CD4-positive, alpha-beta T cell treated with Interleukin-4 for 1 hour (primary cell): Measurements from ENCODE around the gene PCDHGA5.
"Not testable (repeated sequence)": the region's sequence is repeated elsewhere in the genome, so short reads cannot be mapped to it uniquely, and the experiment has no call there.

Experiments
- DNase-seq, 2 donors: peaks; one replicate each; pipeline ENCODE4 v3.0.0-alpha.2; 2020 to 2022

PCDHGA5 gene

DNA sequence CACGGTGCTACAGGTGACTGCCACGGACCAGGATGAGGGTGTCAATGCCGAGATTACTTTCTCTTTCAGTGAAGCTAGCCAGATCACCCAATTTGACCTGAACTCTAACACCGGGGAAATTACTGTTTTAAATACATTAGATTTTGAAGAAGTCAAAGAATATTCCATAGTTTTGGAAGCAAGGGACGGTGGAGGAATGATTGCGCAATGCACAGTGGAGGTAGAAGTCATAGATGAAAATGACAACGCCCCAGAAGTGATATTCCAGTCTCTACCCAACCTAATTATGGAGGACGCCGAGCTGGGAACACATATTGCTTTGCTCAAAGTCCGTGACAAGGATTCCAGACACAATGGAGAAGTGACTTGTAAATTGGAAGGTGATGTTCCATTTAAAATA lies 24.7 kb downstream of the PCDHGA5 start:
- DNase-seq: no peak

DNA sequence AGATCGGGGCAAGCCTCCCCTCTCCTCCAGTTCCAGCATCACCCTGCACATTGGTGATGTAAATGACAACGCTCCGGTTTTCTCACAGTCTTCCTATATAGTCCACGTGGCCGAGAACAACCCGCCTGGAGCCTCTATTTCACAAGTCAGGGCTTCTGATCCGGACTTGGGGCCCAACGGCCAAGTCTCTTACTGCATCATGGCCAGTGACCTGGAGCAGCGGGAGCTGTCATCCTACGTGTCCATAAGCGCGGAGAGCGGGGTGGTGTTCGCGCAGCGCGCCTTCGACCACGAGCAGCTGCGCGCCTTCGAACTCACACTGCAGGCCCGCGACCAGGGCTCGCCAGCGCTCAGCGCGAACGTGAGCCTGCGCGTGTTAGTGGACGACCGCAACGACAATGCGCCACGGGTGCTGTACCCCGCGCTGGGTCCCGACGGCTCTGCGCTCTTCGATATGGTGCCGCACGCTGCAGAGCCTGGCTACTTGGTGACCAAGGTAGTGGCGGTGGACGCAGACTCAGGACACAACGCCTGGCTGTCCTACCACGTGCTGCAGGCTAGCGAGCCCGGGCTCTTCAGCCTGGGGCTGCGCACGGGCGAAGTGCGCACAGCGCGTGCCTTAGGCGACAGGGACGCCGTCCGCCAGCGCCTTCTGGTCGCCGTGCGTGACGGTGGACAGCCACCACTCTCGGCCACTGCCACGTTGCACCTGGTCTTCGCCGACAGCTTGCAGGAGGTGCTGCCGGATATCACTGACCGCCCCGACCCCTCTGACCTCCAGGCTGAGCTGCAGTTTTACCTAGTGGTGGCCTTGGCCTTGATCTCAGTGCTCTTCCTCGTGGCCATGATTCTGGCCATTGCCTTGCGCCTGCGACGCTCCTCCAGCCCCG lies 25.4 kb downstream of the PCDHGA5 start:
- no peak for DNase-seq

DNA sequence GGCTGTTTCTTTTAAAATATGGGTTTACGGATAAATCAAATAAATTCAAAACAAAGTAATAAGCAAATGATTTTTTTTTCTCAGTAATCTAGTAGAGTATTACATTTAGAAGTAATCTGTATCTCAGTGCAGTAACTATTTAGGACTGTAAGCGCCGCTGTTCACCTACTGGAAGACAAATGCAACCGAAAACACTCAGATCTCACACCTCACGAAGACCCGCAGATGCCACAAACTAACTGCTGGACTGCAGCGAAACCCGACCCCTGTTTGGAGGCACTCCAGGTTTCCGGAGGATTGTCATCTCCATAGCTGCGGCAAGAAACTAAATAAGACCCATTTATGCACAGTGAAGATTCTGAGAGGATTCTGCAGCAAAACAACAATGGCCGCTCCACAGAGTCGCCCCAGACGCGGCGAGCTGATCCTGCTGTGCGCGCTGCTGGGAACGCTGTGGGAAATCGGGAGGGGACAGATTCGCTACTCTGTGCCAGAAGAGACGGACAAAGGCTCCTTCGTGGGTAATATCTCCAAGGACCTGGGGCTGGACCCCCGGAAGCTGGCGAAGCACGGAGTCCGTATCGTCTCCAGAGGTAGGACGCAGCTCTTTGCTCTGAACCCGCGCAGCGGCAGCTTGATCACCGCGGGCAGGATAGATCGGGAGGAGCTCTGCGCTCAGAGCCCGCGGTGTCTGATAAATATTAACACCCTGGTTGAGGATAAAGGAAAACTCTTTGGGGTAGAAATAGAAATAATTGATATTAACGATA lies 28.7 kb downstream of the PCDHGA5 start, which contains the start of gene PCDHGA8:
Gene PCDHGA8, plus strand, starts transcription at position 205 of the 770 bp plus-strand sequence. Its CDS starts 181 bp downstream, at position 386.
- no peak for DNase-seq

DNA sequence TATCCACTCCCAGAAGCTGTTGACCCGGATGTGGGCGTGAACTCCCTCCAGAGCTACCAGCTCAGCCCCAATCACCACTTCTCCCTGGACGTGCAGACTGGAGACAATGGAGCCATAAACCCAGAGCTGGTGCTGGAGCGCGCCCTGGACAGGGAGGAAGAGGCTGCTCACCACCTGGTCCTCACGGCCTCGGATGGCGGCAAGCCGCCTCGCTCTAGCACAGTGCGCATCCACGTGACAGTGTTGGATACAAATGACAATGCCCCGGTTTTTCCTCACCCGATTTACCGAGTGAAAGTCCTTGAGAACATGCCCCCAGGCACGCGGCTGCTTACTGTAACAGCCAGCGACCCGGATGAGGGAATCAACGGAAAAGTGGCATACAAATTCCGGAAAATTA lies 29.3 kb downstream of the PCDHGA5 start:
- no peak for DNase-seq

DNA sequence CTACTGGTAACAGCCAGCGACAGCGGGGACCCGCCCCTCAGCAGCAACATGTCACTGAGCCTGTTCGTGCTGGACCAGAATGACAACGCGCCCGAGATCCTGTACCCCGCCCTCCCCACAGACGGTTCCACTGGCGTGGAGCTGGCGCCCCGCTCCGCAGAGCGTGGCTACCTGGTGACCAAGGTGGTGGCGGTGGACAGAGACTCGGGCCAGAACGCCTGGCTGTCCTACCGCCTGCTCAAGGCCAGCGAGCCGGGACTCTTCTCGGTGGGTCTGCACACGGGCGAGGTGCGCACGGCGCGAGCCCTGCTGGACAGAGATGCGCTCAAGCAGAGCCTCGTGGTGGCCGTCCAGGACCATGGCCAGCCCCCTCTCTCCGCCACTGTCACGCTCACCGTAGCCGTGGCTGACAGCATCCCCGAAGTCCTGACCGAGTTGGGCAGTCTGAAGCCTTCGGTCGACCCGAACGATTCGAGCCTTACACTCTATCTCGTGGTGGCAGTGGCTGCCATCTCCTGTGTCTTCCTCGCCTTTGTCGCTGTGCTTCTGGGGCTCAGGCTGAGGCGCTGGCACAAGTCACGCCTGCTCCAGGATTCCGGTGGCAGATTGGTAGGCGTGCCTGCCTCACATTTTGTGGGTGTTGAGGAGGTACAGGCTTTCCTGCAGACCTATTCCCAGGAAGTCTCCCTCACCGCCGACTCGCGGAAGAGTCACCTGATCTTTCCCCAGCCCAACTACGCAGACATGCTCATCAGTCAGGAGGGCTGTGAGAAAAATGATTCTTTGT lies 30.6 kb downstream of the PCDHGA5 start:
- not testable (repeated sequence) for DNase-seq

DNA sequence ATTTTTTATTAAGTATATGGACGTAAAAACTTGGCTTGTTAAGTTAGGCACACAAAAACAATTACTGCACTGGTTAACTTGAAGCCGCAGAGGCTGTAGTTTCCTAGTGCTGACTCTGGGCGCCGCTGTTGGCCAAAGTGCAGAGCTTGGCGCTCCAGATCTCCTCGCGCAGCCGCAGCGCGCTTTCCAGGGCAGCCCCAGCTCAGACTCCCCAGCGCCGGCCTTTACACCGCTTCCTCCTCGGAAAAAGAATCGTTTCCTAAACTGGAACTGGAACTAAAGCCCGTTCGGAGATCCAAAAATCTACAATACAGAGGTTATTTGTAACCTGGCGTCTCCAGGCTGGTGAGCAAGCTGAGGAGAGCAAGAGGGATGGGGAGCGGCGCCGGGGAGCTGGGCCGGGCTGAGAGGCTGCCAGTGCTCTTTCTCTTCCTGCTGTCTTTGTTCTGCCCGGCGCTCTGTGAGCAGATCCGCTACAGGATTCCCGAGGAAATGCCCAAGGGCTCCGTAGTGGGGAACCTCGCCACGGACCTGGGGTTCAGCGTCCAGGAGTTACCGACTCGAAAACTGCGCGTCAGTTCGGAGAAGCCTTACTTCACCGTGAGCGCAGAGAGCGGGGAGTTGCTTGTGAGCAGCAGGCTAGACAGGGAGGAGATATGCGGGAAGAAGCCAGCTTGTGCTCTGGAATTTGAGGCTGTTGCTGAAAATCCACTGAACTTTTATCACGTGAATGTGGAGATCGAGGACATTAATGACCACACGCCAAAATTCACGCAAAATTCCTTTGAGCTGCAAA lies 34.0 kb downstream of the PCDHGA5 start, which contains the start of gene PCDHGB5:
Gene PCDHGB5, plus strand, starts transcription at position 192 of the 796 bp plus-strand sequence. Its CDS starts 181 bp downstream, at position 373.
- DNase-seq: peak; percentile 39 to 41

DNA sequence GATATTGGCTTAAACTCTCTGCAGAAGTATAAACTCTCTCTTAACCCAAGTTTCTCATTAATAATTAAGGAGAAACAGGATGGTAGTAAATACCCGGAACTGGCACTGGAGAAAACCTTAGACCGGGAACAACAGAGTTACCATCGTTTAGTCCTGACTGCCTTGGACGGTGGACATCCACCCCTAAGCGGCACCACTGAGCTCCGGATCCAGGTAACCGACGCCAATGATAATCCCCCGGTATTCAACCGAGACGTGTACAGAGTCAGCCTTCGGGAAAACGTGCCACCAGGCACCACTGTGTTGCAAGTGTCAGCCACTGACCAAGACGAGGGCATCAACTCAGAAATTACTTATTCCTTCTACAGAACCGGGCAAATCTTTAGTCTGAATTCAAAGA lies 34.6 kb downstream of the PCDHGA5 start:
- DNase-seq: no peak

DNA sequence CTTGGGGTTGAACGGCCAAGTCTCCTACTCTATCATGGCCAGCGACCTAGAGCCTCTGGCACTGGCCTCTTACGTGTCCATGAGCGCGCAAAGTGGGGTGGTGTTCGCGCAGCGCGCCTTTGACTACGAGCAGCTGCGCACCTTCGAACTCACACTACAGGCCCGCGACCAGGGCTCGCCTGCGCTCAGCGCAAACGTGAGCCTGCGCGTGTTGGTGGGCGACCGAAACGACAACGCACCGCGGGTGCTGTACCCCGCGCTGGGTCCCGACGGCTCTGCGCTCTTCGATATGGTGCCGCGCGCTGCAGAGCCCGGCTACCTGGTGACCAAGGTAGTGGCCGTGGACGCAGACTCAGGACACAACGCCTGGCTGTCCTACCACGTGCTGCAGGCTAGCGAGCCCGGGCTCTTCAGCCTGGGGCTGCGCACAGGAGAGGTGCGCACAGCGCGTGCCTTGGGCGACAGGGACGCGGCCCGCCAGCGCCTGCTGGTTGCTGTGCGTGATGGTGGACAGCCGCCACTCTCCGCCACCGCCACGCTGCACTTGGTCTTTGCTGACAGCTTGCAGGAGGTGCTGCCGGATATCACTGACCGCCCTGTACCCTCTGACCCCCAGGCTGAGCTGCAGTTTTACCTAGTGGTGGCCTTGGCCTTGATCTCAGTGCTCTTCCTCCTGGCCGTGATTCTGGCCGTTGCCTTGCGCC lies 35.7 kb downstream of the PCDHGA5 start:
- DNase-seq: no peak

DNA sequence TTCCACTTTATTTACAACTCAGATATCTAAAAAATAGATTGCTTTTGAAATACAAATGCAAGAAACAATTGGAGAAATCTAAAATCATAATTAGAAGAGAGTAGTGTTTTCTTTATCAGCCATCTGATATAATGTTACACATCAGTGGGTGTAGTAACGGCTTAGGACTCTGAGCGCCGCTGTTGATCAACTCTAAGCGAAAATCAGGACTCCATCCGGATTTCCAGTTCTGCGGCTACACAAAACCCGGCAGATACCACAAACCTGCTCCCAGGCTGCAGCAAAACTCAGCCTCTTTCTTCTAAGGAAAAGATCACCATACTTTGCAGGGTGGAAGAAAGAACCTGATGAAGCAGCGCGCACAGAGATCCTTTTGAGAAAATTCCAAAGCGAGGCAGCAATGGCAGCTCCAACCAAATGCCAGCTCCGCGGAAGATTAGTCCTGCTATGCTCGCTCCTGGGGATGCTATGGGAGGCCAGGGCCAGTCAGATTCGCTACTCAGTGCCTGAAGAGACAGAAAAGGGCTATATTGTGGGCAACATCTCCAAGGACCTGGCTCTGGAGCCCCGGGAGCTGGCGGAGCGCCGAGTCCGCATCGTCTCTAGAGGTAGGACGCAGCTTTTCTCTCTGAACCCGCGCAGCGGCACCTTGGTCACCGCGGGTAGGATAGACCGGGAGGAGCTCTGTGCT lies 38.7 kb downstream of the PCDHGA5 start, which contains the start of gene PCDHGA9:
Gene PCDHGA9, plus strand, starts transcription at position 226 of the 691 bp plus-strand sequence. Its CDS starts 175 bp downstream, at position 401.
- DNase-seq: peak in 1 of 2 donors; percentile 19

DNA sequence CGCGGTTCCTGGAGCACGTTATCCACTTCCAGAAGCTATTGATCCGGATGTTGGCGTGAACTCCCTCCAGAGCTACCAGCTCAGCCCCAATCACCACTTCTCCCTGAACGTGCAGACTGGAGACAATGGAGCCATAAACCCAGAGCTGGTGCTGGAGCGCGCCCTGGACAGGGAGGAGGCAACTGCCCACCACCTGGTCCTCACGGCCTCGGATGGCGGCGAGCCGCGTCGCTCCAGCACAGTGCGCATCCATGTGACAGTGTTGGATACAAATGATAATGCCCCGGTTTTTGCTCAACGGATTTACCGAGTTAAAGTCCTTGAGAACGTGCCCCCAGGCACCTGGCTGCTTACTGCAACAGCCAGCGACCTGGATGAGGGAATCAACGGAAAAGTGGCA lies 39.4 kb downstream of the PCDHGA5 start:
- DNase-seq: no peak

DNA sequence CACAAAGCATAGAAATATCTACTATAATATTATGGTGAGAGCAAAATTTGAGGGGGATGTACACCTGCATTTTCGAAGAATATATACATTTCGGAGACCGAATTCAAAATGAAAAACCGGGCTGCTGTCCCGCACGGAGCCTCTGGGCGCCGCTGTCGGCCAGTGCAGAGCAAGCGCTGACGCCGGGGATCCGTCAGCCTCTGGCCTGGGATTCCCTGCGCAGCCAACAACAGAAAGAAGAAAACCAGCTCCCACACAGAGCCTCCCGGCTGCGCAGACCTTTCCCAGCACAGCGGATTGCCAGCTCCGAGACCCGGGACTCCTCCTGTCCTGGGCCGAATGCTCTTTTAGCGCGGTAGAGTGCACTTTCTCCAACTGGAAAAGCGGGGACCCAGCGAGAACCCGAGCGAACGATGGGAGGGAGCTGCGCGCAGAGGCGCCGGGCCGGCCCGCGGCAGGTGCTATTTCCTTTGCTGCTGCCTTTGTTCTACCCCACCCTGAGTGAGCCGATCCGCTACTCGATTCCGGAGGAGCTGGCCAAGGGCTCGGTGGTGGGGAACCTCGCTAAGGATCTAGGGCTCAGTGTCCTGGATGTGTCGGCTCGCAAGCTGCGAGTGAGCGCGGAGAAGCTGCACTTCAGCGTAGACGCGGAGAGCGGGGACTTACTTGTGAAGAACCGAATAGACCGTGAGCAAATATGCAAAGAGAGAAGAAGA lies 44.0 kb downstream of the PCDHGA5 start, which contains the start of gene PCDHGB6:
Gene PCDHGB6, plus strand, starts transcription at position 232 of the 716 bp plus-strand sequence. Its CDS starts 182 bp downstream, at position 414.
- DNase-seq: peak; percentile 27 to 44

DNA sequence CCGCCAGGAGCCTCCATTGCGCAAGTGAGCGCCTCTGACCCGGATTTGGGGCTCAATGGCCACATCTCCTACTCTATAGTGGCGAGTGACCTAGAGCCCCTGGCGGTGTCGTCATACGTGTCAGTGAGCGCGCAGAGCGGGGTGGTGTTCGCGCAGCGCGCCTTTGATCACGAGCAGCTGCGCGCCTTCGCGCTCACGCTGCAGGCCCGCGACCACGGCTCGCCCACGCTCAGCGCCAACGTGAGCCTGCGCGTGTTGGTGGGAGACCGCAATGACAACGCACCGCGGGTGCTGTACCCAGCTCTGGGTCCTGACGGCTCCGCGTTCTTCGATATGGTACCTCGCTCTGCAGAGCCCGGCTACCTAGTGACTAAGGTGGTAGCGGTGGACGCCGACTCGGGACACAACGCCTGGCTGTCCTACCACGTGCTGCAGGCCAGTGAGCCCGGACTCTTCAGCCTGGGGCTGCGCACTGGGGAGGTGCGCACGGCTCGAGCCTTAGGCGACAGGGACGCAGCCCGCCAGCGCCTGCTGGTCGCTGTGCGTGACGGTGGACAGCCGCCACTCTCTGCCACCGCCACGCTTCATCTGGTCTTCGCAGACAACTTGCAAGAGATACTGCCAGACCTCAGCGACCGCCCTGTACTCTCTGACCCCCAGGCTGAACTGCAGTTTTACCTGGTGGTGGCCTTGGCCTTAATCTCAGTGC lies 45.8 kb downstream of the PCDHGA5 start:
- DNase-seq: no peak

DNA sequence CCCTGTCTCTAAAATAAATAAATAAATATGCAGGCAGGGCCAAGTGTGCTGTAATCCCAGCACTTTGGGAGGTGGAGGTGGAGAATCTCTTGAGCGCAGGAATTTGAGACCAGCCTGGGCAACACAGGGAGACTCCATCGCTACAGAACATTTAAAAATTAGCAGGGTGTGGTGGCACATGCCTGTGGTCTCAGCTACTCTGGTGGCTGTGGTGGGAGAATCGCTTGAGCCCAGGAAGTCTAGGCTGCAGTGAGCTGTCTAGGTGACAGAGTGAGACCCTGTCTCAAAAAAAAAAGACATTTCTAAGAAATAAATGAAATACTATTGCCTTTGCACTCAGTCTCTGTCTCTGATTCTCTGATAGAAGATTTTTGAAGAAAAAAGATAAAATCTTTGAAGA lies 47.6 kb downstream of the PCDHGA5 start:
- no peak for DNase-seq

DNA sequence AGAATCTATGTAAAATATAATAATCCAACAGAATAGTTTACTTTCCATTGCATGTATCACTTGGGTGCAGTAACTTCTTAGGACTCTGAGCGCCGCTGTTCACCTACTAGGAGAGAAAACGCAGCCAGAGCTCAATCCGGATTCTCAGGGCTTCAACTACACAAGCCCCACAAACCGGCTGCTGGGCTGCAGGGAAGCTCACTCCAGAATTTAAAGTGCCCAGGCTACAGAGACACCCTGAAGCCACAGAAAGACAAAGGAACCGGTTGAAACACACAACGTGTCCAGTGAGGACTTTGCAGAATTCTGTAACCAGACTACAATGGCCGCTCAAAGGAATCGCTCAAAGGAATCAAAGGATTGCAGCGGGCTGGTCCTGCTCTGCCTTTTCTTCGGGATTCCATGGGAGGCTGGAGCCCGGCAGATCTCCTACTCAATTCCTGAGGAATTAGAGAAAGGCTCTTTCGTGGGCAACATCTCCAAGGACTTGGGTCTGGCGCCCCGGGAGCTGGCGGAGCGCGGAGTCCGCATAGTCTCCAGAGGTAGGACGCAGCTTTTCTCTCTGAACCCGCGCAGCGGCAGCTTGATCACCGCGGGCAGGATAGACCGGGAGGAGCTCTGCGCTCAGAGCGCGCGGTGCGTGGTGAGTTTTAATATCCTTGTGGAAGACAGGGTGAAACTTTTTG lies 49.0 kb downstream of the PCDHGA5 start, which contains the start of gene PCDHGA10:
Gene PCDHGA10, plus strand, starts transcription at position 134 of the 686 bp plus-strand sequence. Its CDS starts 189 bp downstream, at position 323.
- peak; percentile 60 to 65 for DNase-seq

DNA sequence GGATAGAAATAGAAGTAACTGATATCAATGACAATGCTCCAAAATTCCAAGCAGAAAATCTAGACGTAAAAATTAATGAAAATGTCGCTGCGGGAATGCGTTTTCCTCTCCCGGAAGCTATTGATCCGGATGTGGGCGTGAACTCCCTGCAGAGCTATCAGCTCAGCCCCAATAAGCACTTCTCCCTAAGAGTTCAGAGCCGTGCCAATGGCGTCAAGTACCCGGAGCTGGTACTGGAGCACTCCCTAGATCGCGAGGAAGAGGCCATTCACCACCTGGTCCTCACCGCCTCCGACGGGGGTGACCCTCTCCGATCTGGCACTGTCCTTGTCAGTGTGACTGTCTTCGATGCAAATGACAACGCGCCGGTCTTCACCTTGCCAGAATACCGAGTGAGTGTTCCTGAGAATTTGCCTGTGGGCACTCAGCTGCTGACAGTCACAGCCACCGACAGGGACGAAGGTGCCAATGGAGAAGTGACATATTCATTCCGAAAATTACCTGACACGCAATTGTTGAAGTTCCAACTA lies 49.6 kb downstream of the PCDHGA5 start:
- no peak for DNase-seq

DNA sequence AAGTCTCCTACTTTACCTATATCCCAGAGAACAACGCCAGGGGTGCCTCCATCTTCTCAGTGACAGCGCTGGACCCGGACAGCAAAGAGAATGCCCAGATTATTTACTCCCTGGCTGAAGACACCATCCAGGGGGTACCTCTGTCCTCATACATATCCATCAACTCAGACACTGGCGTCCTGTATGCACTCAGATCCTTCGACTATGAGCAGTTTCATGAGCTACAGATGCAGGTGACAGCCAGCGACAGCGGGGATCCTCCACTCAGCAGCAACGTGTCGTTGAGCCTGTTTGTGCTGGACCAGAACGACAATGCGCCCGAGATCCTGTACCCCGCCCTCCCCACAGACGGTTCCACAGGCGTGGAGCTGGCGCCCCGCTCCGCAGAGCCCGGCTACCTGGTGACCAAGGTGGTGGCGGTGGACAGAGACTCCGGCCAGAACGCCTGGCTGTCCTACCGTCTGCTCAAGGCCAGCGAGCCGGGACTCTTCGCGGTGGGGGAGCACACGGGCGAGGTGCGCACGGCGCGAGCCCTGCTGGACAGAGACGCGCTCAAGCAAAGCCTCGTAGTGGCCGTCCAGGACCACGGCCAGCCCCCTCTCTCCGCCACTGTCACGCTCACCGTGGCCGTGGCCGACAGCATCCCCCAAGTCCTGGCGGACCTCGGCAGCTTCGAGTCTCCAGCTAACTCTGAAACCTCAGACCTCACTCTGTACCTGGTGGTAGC lies 50.7 kb downstream of the PCDHGA5 start:
- DNase-seq: not testable (repeated sequence)

DNA sequence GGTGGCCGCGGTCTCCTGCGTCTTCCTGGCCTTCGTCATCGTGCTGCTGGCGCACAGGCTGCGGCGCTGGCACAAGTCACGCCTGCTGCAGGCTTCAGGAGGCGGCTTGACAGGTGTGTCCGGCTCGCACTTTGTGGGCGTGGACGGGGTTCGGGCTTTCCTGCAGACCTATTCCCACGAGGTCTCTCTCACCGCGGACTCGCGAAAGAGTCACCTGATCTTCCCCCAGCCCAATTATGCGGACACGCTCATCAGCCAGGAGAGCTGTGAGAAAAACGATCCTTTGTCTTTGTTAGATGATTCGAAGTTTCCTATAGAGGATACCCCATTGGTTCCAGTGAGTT lies 51.3 kb downstream of the PCDHGA5 start:
- DNase-seq: not testable (repeated sequence)
